Cerebellar cortex (tissue), 1 donor: ENCODE results near the gene MTMR1.

Experiments
- DNase-seq: peaks from one replicate; pipeline ENCODE4 v3.0.0-alpha.2; 2015; ENCODE audit warnings: low spot score

Gene MTMR1

DNA sequence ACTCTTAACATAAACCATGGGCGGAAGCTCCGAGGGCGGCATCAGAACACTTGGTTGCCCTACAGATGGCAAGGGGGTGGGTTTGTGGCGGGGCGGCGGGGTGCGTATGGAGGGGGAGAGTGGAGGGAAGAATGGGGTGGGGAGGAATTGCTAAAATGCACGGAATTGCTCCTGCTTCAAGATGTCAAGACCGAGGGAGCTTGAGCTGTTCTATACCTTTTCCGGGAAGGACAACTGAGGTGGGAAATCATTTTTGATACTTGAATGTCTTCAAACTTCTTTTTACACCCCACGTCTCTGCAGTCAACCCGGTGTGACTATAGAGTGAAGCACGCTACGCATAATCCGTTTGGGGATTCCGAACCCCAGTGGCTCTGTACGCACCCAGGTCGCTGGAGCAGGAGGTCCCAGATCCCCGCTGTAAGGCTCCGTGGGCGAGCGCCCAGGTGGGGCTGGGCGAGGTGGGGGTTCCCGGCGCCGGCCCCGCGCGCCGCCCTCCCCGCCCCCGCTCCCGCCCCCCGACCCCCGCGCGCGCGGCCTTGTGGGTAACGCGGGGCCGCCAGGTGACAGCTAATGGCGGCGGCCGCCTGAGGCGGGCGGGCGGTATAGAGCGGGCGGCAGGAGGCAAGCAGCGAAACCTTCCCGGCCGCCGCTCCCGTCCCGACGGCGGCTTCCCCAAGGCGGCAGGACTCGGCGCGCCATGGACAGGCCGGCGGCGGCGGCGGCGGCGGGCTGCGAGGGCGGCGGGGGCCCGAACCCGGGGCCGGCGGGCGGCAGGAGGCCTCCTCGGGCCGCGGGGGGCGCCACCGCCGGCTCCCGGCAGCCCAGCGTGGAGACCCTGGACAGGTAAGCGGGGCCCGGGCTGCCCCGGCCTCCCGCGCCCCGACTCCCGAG, at the start of gene MTMR1:
Gene MTMR1, plus strand, starts transcription at position 566 of the 894 bp plus-strand sequence. Its CDS starts 135 bp downstream, at position 701.
- DNase-seq: no peak

DNA sequence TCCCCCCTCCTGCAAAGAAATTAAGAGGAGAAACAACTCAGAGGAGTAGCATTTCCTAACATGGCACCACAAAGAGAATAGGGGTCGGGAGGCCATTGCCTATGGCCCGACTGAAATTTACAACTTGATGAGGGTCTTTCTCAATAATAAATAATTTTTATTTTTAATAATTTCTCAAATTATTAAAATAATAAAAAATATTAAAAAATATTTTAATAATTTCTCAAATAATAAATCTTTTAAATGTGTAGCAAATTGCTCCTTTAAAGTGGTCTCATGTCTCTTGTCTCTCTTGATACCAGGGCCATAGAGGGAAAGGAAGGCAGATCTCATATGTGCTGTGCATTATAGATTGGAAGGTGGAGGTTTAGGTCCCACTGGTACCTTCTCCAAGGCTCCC, 49.2 kb upstream of the MTMR1 start:
- DNase-seq: no peak

DNA sequence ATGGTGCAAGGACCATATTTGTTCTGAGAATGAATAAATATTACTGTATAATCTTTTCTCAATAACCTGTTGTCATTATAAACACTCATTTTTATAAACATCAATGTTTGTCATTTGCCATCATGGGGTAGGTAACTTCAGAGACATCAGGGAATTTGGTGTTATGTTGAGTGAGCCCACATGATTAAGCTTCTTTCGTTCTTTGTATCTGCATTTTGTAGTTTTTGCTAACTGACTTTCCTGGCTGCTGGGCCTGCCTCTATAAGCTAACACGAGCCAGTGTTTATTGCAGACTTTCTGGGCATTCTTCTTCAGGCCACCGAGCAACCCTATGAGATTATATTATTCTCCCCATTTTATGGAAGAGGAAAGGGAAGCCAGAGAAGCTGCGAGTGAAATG, 48.8 kb upstream of the MTMR1 start:
- DNase-seq: no peak

DNA sequence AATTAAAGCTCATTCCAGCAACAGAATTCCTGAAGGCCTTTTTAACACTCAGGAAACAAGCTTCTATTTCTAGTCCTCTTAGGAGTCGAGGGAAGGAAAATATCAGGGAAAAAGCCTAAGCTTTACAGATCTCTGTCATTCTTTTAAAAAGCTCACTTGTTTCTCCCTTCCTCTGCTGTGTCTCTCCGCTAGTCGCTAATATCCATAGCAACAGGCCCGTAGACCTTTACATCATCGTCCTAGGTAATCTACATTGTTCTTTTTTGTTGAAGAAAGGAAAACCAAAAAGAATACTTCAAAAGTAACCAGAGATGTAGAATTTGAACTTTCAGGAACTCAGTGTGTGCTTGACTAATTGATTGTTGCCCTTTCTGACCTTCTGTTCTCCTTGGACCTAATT, 45.9 kb upstream of the MTMR1 start:
- DNase-seq: no peak

DNA sequence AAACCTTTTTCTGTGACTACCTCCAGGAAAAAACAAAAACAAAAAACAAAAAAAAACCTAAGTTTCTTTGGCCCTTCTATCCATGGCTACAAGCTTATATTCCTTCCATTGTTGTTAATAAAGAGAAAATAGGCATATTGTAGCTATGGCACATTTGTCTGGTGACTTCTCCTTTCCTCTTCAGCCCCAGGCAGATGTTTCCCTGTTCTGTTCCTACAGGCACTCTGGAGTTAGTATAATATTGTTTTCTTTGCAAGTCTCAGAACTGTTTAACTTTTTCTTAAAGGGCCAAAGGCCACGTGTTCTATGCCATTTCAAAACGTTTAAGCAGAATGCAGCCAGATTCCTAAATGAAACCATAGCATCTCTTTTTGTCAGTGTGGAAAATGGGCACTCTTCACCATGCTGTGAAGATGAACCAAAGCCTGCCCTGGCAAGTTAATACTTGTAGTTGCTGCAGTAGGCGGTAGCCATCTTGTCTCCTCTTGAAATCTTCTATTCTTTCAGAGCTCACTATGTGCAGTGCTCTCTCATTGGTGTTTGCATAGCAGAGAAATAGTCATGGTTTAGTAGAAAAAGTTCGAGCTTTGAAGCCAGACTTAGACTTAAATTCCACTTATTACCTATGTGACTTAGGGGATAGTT, 44.8 kb upstream of the MTMR1 start:
- no peak for DNase-seq

DNA sequence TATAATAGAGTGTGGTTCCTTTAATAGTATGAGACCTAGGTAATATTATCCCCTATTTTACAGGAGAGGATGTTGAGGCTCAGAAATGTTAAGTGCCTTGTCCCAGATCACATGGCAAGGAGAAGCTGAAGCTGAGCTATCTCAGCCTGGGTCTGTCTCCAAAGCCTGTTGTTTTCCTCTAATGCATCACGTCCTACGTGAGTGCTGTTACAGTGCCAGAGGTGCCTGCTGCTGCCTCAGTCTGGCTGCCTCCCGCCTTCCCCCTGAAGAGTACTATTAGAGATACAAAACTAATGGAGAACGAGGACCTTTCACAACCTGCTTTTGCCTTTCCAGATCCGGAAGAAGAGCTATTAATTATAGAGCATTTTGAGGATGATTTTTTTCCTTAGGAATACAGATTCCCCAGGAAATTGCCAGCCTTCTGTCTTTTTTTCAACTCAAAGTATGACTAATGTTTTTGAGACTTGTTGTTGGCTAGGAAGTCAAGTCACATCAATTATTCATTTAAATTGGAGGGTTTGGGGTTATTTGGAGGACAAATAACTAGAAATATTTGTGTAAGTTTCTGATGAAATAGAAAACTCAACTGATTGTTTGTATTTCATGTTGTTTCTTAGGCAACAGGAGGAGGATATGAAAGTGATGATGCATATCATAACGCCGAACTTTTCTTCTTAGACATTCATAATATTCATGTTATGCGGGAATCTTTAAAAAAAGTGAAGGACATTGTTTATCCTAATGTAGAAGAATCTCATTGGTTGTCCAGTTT, 43.9 kb upstream of the MTMR1 start:
- no peak for DNase-seq

DNA sequence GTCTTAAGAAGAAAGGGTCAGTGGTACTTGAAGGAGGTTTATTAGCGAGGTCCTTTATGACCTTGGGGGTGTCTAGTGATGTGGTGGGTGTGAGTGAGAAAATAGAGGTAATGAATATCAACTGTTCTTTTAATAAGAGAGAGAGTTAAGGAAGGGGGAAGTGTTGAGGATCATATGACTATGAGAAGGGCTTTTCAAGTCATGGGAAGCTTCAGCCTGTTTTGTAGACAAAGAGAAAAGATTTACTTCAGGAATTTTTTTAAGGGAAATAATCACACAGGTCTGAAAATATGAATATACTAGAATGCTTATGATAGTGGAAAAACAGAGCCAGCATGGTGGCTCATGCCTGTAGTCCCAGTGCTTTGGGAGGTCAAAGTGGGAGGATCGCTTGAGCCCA, 41.3 kb upstream of the MTMR1 start:
- no peak for DNase-seq

DNA sequence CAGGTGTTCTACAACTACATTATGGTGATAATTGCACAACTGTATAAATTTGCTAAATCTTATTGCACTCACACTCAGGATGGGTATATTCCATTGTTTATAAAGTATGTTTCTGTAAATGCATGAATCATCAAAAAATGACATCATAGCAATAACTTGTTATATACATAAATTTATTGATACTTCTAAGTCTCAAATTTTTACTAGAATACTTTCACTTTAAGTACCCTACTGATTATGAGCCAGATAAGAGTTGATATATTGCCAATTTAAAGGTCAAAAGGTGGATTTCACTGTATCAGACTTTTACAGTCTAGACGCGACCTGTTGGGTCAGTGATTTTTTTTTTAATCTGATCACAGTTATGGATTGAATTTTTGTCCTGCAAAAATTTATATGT, 37.4 kb upstream of the MTMR1 start:
- no peak for DNase-seq

DNA sequence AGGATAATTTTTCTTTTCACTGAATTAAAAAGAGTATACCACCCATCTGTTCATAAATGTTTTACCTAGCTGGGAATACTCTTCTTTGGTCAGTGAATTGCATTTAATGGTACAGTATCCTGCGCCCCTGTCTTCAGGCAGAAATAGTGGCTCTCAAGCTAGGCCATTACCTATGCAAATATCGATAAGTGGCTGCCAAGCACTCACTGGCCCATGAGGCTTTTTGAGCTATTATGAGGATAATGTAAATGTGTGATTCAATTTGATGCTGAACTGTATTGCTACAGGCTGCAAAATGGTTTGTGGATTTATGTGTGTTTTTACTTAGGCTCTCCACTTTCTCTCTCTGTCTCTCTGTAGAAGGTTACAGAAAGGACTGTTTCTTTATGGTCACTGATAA, 30.1 kb upstream of the MTMR1 start:
- DNase-seq: no peak

DNA sequence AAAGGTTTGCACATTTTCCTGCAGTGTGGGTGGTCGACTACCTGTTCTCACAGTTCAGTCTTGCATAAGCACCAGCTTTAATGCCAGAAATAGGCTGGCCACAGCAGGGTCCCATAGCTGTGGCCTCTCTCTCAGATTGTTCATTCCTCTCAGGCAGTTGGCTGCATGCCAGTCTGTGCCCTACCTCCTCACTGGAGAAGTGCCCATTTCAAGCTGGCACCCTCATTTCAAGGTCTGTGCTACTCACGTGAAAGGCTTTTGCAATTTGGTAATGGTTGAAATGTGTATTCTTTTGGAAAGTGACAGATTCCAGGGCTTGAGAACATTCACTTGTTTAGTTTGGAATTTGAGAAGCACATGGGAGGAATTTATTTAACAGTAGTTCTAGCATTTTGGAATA, 28.9 kb upstream of the MTMR1 start:
- DNase-seq: peak; percentile 84

DNA sequence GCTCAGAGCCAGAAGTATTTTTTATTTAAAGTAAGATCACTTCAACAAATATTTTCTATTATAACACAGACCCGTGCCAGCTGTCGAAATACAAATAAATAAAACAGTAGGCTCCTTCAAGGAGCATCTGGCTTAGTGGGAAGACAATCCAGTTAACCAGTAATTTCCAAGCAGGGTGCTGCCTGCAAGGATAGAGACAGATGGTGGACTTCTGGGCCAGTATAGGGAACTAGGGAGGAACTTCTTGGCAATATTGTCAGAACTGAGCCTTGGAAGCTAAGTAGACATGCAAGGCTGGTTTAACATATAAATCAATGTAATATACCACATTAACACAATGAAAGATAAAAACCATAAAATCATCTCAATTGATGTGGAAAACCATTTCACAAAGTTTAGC, 17.0 kb upstream of the MTMR1 start:
- DNase-seq: no peak

DNA sequence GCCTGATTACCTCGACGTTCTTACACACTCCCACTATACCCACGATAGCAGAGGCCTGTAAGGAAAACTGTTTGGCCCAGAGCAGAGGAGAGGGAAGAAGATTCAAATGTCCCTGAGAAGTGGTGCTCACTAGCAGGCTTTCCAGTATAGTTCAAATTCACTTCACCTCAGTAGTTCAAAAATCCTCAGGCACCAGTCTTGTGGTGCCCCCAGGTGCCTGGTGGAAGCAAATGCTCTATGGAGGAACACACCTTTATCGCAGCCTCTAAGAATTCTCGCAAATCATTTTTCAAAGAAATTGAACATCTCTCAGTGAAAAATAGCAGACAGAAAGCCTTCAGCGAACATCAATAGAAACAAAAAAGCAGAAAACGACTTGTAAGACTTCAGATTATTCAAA, 12.2 kb upstream of the MTMR1 start:
- peak; percentile 63 for DNase-seq

DNA sequence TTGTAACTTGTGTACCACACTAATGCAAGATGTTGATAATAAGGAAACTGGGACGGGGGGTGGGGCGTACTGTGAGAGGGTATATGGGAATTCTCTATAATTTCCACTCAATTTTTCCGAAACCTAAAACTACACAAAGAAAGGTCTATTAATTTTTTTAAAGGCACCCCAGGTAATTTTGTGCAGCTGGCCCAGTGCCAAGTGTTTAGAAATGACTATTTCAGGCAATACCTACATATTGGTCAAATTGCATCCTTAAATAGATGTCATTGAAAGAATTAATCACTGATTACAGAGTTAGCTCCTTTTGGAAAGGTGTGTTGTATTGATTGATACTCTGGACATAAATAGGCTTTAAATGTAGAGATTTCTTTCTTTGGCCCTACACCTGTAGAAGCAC, 10.1 kb upstream of the MTMR1 start:
- DNase-seq: no peak

DNA sequence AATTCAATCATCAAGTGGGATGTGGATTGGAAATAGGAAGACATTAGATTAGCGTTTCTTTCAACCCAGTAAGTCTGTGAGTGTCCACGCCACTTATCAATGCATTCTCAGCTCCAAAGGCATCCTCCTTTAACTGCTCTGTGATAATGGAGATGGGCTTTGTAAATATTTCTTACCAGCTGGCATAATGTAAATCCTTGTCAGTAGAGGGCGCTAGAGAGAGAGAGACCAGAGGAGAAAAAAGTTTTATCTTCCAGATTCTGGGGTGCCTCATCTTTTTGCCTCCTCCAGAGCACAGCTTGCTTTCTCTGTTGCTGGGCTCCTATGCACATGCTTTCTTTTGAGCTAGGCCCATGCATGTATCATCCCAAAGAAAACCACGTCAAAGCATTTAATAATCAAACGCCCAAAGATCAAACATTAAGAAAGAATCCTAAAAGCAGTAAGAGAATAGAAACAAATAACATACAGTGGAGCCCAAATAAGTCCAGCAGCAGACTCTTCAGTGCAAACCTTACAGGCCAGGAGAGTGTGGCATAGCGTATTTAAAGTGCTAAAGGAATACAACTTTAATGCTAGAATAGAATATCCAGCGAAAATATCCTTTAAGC, 9.6 kb upstream of the MTMR1 start:
- DNase-seq: no peak

DNA sequence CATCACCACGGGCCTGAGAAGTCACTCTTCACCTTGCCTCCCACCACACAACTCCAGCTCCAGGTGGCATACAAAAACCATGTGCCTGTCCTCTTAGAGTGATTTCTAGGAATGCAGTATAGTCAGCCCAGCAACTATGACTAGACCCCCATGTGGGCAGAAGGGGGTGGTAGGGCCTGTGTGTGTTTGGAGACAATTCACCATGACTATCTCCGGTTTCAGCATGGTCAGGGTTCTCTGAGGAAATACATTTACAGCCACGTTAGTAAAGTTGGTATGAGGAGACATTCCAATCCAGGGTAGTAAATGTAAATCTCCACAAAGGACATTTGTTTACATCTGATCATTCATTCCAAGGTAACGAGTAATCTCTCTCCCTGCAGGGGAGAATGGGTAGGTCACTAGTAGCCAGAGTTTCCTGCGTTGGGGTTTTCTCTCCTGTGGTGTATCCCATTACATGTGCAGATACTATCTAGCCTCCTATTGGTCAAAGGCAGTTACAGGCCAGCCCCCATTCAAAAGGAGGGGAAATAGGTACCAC, 4.2 kb upstream of the MTMR1 start:
- no peak for DNase-seq

DNA sequence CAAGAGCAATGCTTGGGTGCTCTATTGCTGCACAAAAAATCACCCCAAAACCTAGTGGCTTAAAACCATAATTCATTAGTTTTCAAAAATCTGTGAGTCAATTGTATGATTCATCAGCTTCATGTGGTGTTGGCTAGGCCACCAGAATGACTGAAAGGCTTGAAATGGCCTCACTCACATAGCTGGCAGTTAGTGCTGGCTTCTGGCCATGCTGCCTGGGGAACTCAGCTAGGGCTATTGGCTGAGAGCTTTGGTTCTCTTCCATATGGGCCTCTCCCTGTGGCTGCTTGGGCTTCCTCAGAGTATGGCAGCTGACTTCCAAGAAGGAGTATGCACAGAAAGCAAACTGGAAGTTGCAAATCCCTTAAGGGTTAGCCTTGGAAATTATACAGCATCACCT, 3.1 kb upstream of the MTMR1 start:
- no peak for DNase-seq

DNA sequence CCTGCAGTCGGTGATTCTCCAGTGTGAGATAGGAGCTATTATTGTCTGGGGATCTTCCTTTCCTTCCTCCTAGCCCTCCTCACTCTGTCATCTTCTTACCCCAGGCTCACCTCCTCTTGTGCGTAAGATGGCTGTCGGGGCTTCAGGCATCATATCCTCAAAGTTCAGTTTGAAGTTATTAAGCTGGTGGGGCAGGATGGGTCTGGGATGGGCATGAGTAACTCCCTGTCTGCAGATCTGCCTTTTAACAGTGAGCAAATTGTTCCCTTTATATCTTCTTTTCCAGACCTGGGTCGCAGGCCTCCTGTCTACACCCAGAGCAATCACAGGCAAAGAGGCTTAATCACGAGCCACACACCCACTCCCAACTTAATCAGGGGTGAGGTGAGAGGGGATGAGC, 900 bp upstream of the MTMR1 start:
- DNase-seq: no peak

DNA sequence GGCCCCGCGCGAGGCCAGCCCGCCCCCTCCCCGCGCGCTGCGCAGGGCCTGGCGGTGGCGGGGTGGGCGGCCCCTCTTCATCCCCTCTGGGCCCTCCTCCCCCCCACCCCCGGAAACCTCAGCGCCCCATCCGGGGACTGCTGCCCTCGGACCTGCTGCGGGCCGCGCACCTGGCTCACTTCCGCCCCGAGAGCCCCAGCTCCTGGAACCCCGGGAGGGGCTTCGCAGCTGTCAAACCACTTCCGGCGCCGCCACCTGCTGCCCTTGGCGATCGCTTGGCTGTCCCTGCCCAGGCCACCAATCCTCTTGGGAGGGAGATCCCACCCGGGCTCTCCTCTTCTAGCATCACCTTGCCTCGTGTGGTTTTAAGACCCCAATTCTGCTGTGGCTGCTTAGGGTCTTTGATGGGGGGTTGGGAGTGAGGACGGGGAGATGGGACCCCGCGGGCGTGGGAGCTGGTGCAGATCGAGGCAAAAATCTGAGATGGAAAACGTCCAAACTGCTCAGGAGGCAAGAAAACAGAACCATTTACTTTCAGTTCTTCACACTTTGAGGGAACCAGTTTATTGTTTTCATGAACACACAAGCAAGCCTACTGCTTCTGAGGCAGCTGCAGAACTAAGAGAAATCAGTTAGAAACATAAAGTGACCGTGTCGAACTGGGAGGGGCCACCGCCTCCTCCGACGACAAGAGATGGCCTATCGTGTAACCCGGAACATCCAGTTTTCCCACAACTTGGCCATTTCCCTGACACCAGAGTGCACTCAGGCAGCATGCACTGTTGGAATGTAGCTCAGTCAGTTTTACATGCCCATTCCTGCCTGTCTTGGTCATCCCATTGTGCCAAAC, 754 bp downstream of the MTMR1 start:
- peak; percentile 29 for DNase-seq

DNA sequence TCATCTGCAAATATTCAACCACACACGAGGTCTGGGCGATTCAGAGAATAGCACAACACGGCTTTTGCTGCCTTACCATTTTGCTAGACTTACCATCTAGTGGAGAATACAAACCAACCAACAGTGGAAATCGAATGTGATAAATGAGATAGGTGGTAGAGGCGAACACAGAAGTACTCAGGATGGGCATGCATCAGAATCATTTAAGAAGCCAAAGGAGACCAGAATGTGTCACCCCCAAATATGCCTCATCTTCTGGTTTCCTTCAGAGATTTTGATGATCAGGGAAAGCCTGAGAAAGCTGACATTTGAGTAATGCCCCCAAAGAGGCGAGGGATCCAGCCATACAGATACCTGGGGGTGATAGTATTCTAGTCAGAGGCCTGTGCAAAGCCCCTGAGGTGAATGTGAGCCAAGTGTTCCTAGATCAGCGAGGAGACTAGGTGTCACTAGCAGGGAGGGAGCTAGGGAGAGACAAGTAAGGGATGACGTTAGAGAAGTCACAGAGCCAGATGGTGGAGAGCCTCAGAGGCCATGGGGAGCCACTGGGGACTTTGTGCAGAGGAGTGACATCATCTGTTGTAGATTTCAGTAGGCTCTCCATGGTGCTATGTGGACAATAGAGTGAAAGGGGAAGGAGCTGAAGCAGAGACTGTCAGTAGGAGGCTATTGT, 1.7 kb downstream of the MTMR1 start:
- DNase-seq: no peak

DNA sequence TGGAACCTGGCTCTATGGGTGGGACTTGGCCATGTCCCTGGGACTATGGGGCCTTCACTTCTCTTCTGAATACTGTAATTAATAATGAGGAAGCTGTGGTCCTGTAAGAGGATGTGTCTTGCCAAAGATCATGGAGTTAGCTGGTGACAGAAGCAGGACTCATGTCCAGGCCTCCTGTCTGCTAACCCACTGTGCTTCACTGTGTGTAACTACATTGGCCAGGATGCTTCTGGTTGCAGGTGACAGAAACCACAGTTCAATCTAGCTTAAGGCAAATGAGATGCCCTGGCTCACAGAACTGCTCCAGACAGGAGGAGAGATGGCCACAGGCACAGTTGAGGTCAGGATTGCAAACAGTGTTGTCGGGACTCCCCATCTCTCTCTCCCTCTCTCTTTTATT, 3.1 kb downstream of the MTMR1 start:
- no peak for DNase-seq

DNA sequence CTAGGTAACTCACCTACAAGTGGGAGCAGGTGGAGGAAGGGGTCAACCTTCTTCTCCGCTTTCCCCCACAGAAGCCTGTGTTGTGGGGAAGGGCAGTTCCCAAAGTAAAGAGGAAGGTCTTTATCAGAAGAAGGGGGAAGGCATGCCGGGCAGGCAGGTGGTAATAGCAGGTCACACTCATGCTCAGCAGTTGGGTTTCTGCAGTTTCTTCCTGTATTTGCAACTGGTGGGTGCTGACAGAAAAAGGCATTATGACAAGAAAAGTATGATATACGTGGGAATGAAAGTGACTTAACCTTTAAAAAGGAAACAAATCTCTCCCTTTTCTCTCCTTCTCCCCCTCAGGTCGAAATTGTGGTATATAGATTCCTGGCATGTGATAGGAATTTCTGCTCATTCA, 3.7 kb downstream of the MTMR1 start:
- DNase-seq: no peak
